Brain pericyte (primary cell): ENCODE results near the gene DHX15.

Experiments used
- DNase-seq: peaks from one replicate; pipeline ENCODE4 v3.0.0-alpha.2; 2012; ENCODE audit warnings: low read depth, low spot score

Gene DHX15

GRCh38 chr4:24582235-24582832, 2.0 kb downstream of the DHX15 start:
- DNase-seq = no peak

GRCh38 chr4:24578364-24578763, 6.0 kb downstream of the DHX15 start:
- DNase-seq = no peak

- no peak for DNase-seq
Measured at GRCh38 chr4:24576276-24576675, 8.1 kb downstream of the DHX15 start.

GRCh38 chr4:24574236-24574635, 10.1 kb downstream of the DHX15 start:
- DNase-seq = no peak

GRCh38 chr4:24573582-24573981, 10.8 kb downstream of the DHX15 start:
- no peak for DNase-seq

- no peak for DNase-seq
Measured at GRCh38 chr4:24570574-24571236, 13.6 kb downstream of the DHX15 start.

- DNase-seq = no peak
Measured at GRCh38 chr4:24570172-24570571, 14.2 kb downstream of the DHX15 start.

- no peak for DNase-seq
Measured at GRCh38 chr4:24569662-24570061, 14.7 kb downstream of the DHX15 start.

GRCh38 chr4:24568425-24568824, 15.9 kb downstream of the DHX15 start:
- DNase-seq = no peak

GRCh38 chr4:24565054-24565453, 19.3 kb downstream of the DHX15 start:
- DNase-seq = no peak

GRCh38 chr4:24564488-24564887, 19.9 kb downstream of the DHX15 start:
- no peak for DNase-seq

- DNase-seq = no peak
Measured at GRCh38 chr4:24561438-24562139, 22.8 kb downstream of the DHX15 start.

- no peak for DNase-seq
Measured at GRCh38 chr4:24560868-24561368, 23.4 kb downstream of the DHX15 start.

GRCh38 chr4:24559889-24560288, 24.5 kb downstream of the DHX15 start:
- no peak for DNase-seq

GRCh38 chr4:24559032-24559821, 25.1 kb downstream of the DHX15 start:
- no peak for DNase-seq

GRCh38 chr4:24557026-24558025, 27.0 kb downstream of the DHX15 start:
- DNase-seq = no peak

- DNase-seq = no peak
Measured at GRCh38 chr4:24551492-24552289, 32.7 kb downstream of the DHX15 start.

- DNase-seq = no peak
Measured at GRCh38 chr4:24550441-24551175, 33.7 kb downstream of the DHX15 start.

GRCh38 chr4:24547979-24548378, 36.4 kb downstream of the DHX15 start:
- DNase-seq = no peak
